Fibroblast of the aortic adventitia (primary cell): Measurements from ENCODE around the gene ELAC1. TPM values are rescaled to one million over a fixed set of nuclear protein-coding genes. Genes with fewer than 3 reads are reported as not detected.

ENCODE experiments used
- DNase-seq: peaks from one replicate; pipeline ENCODE4 v3.0.0-alpha.2; 2010; ENCODE audit warnings: low read depth
- H3K4me3 ChIP-seq: 2 replicates; pipeline ENCODE4 v1.5.1; 2011; ENCODE audit warnings: low read depth, mild to moderate bottlenecking, control low read depth, low read length, moderate library complexity
- total RNA-seq: library from RNA; depleted of rRNA; stranded (reverse); fragments of >200 nt; gene quantifications from 2 replicates; pipeline ENCODE4 v1.2.3, GENCODE V29; 2012; ENCODE audit warnings: low replicate concordance
- TF ChIP-seq, protein P1 (sequence below): IDR thresholded peaks from 2 replicates; pipeline ENCODE4 v1.5.1; 2011; ENCODE audit warnings: mild to moderate bottlenecking, low read length, control low read depth, inconsistent platforms; ENCODE audit not compliant: insufficient read depth

The ELAC1 gene
- total RNA-seq, 1 donor, result 12.5 TPM

DNA sequence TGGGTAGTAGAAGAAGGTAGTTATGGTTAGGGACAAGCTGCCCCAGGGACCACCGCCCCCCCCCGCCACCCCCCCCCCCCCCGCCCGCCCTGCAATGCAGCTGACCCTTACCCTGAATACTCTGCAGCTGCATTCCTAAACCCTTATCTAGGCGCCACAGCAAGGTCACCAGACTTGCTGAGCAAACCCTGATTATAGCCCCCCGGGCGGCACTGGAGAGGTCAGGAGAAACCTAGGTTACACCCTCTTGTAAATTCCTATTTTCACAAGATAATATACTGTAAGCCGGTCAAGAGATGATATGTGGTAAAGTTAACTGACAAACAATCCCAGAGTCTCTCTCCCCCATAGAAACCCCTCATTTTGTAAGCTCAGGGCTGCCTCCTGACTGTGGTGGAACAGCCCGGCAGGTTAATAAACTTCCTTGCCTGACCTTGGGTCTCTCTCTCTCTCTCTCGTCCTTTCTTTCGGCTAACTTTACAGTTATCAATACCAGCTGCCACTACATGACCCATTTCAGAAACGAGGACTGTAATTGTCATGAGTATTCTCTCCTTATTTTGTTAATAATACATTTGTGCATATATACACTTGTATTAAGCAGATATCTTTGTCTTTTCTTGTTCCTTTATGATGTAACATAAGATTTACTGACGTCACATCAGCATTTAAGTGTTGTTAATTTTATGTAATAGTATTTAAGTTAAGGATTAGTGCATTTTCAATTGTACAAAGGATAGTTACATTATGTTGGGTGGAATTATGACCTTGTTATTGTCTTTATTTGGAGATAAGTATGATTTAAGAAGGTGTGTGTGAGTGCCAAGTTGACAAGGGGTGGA, 39.3 kb downstream of the ELAC1 start:
- H3K4me3 ChIP-seq, result no peak overlapping the region
- TF ChIP-seq, protein P1, sequence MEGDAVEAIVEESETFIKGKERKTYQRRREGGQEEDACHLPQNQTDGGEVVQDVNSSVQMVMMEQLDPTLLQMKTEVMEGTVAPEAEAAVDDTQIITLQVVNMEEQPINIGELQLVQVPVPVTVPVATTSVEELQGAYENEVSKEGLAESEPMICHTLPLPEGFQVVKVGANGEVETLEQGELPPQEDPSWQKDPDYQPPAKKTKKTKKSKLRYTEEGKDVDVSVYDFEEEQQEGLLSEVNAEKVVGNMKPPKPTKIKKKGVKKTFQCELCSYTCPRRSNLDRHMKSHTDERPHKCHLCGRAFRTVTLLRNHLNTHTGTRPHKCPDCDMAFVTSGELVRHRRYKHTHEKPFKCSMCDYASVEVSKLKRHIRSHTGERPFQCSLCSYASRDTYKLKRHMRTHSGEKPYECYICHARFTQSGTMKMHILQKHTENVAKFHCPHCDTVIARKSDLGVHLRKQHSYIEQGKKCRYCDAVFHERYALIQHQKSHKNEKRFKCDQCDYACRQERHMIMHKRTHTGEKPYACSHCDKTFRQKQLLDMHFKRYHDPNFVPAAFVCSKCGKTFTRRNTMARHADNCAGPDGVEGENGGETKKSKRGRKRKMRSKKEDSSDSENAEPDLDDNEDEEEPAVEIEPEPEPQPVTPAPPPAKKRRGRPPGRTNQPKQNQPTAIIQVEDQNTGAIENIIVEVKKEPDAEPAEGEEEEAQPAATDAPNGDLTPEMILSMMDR, result no peak
- DNase-seq, result no peak

DNA sequence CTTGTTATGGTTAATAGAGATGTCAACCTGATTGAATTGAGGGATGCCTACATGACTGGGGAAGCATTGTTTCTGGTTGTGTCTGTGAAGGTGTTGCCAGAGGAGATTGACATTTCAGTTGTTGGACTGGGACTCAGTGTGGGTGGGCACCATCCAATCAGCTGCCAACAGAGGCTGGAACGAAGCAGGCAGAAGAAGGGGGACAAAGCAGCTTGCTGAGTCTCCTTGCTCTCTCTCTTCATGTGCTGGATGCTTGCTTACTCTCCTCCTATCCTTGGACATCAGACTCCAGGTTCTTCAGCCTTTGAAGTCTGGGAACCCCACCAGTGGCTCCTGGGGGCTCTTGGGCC, 39.9 kb downstream of the ELAC1 start:
- DNase-seq, result no peak
- no peak overlapping the region for H3K4me3 ChIP-seq
- TF ChIP-seq, protein P1, result no peak

DNA sequence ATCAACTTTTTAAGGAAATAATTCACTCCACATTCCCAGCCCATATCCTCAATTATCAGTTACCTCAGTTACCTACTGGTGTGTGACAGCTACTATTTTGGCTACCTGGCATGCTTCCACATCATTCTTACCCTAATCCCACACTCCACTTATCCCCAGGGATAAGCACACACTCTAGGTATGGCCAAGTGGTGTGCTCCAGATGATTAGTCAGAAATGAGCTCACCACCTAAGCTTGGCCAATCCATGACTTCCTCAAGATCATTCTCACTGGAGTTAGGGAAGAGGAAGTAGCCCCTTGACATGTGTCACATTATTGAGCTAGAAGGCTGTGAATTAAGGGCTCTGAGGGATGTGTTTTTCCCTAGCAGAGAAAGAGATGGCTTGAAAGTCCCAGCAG, 41.2 kb downstream of the ELAC1 start:
- DNase-seq, result peak; percentile 30
- no peak overlapping the region for H3K4me3 ChIP-seq
- TF ChIP-seq, protein P1, result no peak

DNA sequence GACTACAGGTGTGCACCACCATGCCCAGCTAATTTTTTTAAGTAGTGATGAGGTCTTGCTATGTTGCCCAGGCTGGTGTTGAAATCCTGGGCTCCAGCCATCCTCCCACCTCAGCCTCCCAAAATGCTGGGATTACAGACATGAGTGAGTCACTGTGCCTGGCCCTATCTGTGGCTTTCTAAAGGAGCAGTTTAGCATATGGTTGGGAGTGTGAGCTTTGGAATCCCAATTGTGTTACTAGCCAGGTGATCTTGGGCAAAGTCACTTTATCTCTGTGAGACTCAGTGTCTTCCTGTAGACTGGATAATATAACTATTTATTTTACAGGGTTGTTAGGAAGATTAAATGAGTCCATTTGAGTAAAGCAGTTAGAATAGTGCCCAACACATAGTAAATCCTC, 42.4 kb downstream of the ELAC1 start:
- no peak overlapping the region for H3K4me3 ChIP-seq
- TF ChIP-seq, protein P1, result no peak
- no peak for DNase-seq

DNA sequence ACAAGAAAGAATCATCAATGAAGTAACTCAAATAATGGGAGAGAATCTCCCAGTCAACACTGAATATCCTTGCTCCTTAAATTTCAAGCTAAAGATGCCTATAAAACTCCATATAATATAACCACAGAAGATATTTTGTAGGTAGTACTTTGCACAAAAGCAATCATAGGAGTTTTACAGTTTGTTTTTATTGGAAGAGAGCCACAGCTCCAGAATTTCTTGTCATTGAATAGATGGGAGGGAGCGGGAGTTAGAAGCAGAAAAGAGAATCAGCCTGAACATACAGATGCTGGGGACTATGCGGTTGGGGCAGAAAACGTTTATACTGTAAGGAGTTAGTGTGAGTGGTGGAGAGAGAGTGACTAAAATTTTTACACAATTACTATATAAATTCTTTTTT, 43.9 kb downstream of the ELAC1 start:
- TF ChIP-seq, protein P1, result no peak
- DNase-seq, result peak; percentile 11
- H3K4me3 ChIP-seq, result no peak overlapping the region

DNA sequence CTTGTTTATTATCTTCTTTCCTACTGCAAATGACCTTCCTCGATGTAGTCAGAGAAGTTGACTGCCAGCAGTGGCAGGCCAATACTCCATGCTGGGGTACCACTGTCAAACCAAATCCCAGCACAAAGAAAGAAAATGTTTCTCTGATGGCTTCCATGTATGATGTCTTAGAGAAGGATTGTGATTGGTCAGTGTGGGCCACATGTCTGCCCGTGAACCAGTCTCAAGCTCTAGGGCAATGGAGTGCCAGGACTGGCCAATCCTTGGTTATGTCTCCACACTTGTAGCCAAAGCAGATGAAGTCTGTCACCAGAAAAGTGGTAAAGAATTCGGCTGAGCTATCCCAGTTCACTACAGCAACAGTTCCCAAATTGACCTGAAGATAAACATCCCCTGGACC, 44.6 kb downstream of the ELAC1 start:
- TF ChIP-seq, protein P1, result no peak
- no peak for DNase-seq
- no peak overlapping the region for H3K4me3 ChIP-seq

DNA sequence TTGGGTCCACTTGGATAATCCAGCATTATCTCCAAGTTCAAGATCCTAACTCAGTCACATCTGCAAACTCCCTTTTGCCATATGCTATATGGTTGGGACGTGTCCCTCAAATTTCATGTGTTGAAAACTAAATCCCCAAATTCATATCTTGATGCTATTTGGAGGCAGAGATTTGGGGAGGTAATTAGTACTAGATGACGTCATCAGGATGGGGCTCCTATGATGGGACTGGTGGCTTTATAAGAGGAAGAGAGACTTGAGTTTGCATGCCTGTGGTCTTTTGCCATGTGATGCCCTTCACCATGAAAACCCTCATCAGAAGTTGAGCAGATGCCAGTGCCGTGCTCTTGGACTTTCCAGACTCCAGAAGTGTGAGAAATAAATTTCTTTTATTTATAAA, 45.4 kb downstream of the ELAC1 start:
- no peak overlapping the region for H3K4me3 ChIP-seq
- TF ChIP-seq, protein P1, result no peak
- DNase-seq, result no peak
